ENCODE measurements around the gene SEC24C.
"Not testable (repeated sequence)": the region's sequence is repeated elsewhere in the genome, so short reads cannot be mapped to it uniquely, and the experiment has no call there.

The SEC24C gene

DNA sequence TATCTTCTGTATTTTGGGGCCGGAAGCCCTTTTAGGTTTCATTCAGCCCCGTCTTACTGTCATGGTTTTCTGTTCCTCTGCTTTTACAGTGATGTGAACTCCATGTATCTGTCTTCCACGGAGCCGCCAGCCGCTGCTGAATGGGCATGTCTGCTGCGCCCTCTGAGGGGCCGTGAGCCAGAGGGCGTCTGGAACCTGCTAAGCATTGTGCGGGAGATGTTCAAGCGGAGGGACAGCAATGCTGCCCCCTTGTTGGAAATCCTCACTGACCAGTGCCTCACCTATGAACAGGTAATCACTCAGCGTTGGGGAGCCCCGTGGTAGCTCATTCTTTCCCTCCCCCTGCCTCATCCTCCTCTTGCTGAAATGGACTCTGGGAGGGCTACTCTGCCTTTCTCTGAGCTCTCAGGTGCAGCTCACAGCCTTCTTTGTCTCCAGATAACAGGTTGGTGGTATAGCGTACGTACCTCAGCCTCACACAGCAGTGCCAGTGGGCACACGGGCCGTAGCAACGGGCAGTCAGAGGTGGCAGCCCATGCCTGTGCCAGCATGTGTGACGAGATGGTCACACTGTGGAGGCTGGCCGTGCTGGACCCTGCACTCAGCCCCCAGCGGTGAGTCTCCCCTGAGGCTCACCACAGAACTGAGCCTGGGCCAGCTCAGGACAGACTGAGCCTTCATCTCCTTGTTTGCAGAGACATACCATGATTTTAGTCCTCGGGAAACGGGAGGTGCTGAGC, 46.9 kb downstream of the SEC24C start:
- Histone ChIP-seq H3K27me3 (ENCODE audit: low read length) (no peaks in the 10 kb centered on the region), H3F3A (ENCODE audit: insufficient read depth) (no peaks in the 10 kb centered on the region), H3K27ac (ENCODE audit: low read depth, low read length) (no peak overlapping the region), H3K9me2 (replicated peaks; ENCODE audit: insufficient read depth, low read length) (no peaks in the 10 kb centered on the region), H3K4me3 (ENCODE audit: insufficient read depth, low read length, poor library complexity, severe bottlenecking) (no peak overlapping the region), H3K79me2 (ENCODE audit: insufficient read depth, low read length) (peaks cover 12% of the 10 kb centered on the region), H3K36me3 (ENCODE audit: low read length) (no peaks in the 10 kb centered on the region), H2AFZ (ENCODE audit: low read depth, low read length, severe bottlenecking) (no peak overlapping the region), H3K4me2 (ENCODE audit: low read depth, low read length, poor library complexity, severe bottlenecking) (no peak overlapping the region), H3K9ac (ENCODE audit: low read length) (no peak overlapping the region), H4K20me1 (ENCODE audit: low read depth, low read length) (no peaks in the 10 kb centered on the region), H3K9me3 (ENCODE audit: insufficient read depth, low read length) (no peaks in the 10 kb centered on the region)
- TF ChIP-seq, protein P1, sequence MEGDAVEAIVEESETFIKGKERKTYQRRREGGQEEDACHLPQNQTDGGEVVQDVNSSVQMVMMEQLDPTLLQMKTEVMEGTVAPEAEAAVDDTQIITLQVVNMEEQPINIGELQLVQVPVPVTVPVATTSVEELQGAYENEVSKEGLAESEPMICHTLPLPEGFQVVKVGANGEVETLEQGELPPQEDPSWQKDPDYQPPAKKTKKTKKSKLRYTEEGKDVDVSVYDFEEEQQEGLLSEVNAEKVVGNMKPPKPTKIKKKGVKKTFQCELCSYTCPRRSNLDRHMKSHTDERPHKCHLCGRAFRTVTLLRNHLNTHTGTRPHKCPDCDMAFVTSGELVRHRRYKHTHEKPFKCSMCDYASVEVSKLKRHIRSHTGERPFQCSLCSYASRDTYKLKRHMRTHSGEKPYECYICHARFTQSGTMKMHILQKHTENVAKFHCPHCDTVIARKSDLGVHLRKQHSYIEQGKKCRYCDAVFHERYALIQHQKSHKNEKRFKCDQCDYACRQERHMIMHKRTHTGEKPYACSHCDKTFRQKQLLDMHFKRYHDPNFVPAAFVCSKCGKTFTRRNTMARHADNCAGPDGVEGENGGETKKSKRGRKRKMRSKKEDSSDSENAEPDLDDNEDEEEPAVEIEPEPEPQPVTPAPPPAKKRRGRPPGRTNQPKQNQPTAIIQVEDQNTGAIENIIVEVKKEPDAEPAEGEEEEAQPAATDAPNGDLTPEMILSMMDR (IDR thresholded peaks at IDR 0.05; ENCODE audit: insufficient read depth, low read length, poor library complexity, severe bottlenecking), result no peak
- TF ChIP-seq EZH2phosphoT487 (conservative IDR thresholded peaks at IDR 0.05; ENCODE audit: low read length), result no peak

DNA sequence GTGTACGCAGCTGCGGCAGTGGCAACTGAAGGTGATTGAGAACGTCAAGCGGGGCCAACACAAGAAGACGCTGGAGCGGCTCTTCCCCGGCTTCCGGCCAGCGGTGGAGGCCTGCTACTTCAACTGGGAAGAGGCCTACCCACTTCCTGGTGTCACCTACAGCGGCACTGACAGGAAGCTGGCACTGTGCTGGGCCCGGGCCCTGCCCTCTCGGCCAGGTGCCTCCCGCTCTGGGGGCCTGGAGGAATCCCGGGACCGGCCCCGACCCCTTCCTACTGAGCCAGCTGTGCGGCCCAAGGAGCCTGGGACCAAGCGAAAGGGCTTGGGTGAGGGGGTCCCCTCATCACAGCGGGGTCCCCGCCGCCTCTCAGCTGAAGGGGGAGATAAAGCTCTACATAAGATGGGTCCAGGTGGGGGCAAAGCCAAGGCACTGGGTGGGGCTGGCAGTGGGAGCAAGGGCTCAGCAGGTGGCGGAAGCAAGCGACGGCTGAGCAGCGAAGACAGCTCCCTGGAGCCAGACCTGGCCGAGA, 47.8 kb downstream of the SEC24C start:
- Histone ChIP-seq H3K79me2 (ENCODE audit: insufficient read depth, low read length) (0 out of 2 replicates have a peak, but pooled peaks cover 4% of the 10 kb centered on the region), H3K4me3 (ENCODE audit: insufficient read depth, low read length, poor library complexity, severe bottlenecking) (no peak overlapping the region), H2AFZ (ENCODE audit: low read depth, low read length, severe bottlenecking) (no peak overlapping the region), H3F3A (ENCODE audit: insufficient read depth) (no peaks in the 10 kb centered on the region), H3K9ac (ENCODE audit: low read length) (no peak overlapping the region), H3K9me2 (replicated peaks; ENCODE audit: insufficient read depth, low read length) (no peaks in the 10 kb centered on the region), H3K4me2 (ENCODE audit: low read depth, low read length, poor library complexity, severe bottlenecking) (no peak overlapping the region), H3K27me3 (ENCODE audit: low read length) (no peaks in the 10 kb centered on the region), H3K27ac (ENCODE audit: low read depth, low read length) (no peak overlapping the region), H4K20me1 (ENCODE audit: low read depth, low read length) (no peaks in the 10 kb centered on the region), H3K36me3 (ENCODE audit: low read length) (no peaks in the 10 kb centered on the region), H3K9me3 (ENCODE audit: insufficient read depth, low read length) (no peaks in the 10 kb centered on the region)
- TF ChIP-seq, protein P1 (IDR thresholded peaks at IDR 0.05; ENCODE audit: insufficient read depth, low read length, poor library complexity, severe bottlenecking), result no peak
- no peak for TF ChIP-seq EZH2phosphoT487 (conservative IDR thresholded peaks at IDR 0.05; ENCODE audit: low read length)

DNA sequence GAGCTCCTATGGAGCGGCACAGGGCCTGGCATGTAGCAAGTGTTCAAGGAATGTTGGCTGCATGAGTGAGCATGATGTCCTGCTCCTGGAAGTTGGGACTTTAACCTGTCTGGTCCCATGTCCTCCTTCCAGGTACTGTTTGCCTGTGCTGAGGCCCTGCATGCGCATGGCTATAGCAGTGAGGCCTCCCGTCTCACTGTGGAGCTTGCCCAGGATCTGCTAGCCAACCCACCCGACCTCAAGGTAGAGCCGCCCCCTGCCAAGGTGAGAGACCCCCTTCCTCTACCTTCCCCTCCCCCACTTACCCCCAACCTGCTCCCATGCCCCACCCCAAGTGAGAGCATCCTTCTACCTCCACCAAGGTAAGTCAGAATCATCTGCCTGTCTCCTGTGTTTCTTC, 49.3 kb downstream of the SEC24C start:
- TF ChIP-seq, protein P1 (IDR thresholded peaks at IDR 0.05; ENCODE audit: insufficient read depth, low read length, poor library complexity, severe bottlenecking), result no peak
- no peak for TF ChIP-seq EZH2phosphoT487 (conservative IDR thresholded peaks at IDR 0.05; ENCODE audit: low read length)
- Histone ChIP-seq H3K9me3 (ENCODE audit: insufficient read depth, low read length) (no peaks in the 10 kb centered on the region), H3K79me2 (ENCODE audit: insufficient read depth, low read length) (no peaks in the 10 kb centered on the region), H3K36me3 (ENCODE audit: low read length) (no peaks in the 10 kb centered on the region), H3K27ac (ENCODE audit: low read depth, low read length) (no peak overlapping the region), H4K20me1 (ENCODE audit: low read depth, low read length) (no peaks in the 10 kb centered on the region), H3F3A (ENCODE audit: insufficient read depth) (no peaks in the 10 kb centered on the region), H3K4me3 (ENCODE audit: insufficient read depth, low read length, poor library complexity, severe bottlenecking) (no peak overlapping the region), H3K27me3 (ENCODE audit: low read length) (no peaks in the 10 kb centered on the region), H3K9ac (ENCODE audit: low read length) (no peak overlapping the region), H3K4me2 (ENCODE audit: low read depth, low read length, poor library complexity, severe bottlenecking) (no peak overlapping the region), H2AFZ (ENCODE audit: low read depth, low read length, severe bottlenecking) (no peak overlapping the region), H3K9me2 (replicated peaks; ENCODE audit: insufficient read depth, low read length) (no peaks in the 10 kb centered on the region)

DNA sequence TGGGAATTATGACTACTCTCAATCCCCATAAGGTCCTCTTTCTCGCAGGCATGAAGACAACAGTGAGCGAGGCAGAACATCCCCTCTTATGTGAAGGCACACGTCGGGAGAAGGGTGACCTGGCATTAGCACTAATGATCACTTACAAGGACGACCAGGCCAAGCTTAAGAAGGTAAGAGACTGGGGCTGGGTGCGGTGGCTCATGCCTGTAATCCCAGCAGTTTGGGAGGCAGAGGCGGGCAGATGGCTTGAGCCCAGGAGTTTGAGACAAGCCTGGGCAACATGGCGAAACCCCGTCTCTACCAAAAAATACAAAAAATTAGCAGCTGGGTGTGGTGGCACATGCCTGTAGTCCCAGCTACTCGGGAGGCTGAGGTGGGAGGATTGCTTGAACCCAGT, 51.3 kb downstream of the SEC24C start:
- H3K9me3 ChIP-seq (ENCODE audit: insufficient read depth, low read length); H4K20me1 ChIP-seq (ENCODE audit: low read depth, low read length): not testable (repeated sequence)

DNA sequence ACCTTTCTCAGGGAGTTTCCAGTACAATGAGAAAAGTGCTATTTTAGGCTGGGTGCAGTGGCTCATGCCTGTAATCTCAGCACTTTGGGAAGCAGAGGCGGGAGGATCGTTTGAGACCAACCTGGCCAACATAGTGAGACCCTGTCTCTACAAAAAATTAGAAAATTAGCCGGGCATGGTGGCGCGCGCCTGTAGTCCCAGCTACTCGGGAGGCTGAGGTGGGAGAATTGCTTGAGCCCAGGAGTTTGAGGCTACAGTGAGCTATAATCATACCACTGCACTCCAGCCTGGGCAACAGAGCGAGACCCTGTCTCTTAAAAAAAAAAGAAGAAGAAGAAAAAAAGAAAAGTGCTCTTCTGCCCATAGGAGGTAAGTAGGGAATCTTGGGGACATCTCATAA, 51.9 kb downstream of the SEC24C start:
- H3K36me3 ChIP-seq (ENCODE audit: low read length); H2AFZ ChIP-seq (ENCODE audit: low read depth, low read length, severe bottlenecking); H3K4me2 ChIP-seq (ENCODE audit: low read depth, low read length, poor library complexity, severe bottlenecking); H3K27me3 ChIP-seq (ENCODE audit: low read length); H3K9ac ChIP-seq (ENCODE audit: low read length); H3K4me3 ChIP-seq (ENCODE audit: insufficient read depth, low read length, poor library complexity, severe bottlenecking); H3K9me3 ChIP-seq (ENCODE audit: insufficient read depth, low read length); H3F3A ChIP-seq (ENCODE audit: insufficient read depth); H4K20me1 ChIP-seq (ENCODE audit: low read depth, low read length); H3K9me2 ChIP-seq (replicated peaks; ENCODE audit: insufficient read depth, low read length); H3K79me2 ChIP-seq (ENCODE audit: insufficient read depth, low read length); H3K27ac ChIP-seq (ENCODE audit: low read depth, low read length): not testable (repeated sequence)

More for the DNA sequence above, 51.3 kb downstream of the SEC24C start:
- not testable (repeated sequence) for H3K27ac ChIP-seq (ENCODE audit: low read depth, low read length); H2AFZ ChIP-seq (ENCODE audit: low read depth, low read length, severe bottlenecking); H3K4me2 ChIP-seq (ENCODE audit: low read depth, low read length, poor library complexity, severe bottlenecking); H3K36me3 ChIP-seq (ENCODE audit: low read length); H3F3A ChIP-seq (ENCODE audit: insufficient read depth); H3K27me3 ChIP-seq (ENCODE audit: low read length); H3K9ac ChIP-seq (ENCODE audit: low read length); H3K79me2 ChIP-seq (ENCODE audit: insufficient read depth, low read length); H3K4me3 ChIP-seq (ENCODE audit: insufficient read depth, low read length, poor library complexity, severe bottlenecking); H3K9me2 ChIP-seq (replicated peaks; ENCODE audit: insufficient read depth, low read length)

Data from SU-DHL-6 (cell line).